Glutamatergic neuron (in vitro differentiated cells): ENCODE results near the gene MCCD1. TPM values are rescaled to one million over a fixed set of nuclear protein-coding genes. Genes with fewer than 3 reads are reported as not detected.

ENCODE experiments used
- DNase-seq: peaks from one replicate; pipeline ENCODE4 v3.0.0; 2022
- H3K27ac Mint-ChIP-seq: one replicate; pipeline ENCODE4 v1.8.0; 2020; ENCODE audit warnings: mild to moderate bottlenecking, mixed read lengths, inconsistent platforms; ENCODE audit not compliant: unreplicated experiment
- H3K27me3 Mint-ChIP-seq: one replicate; pipeline ENCODE4 v1.8.0; 2020; ENCODE audit warnings: mild to moderate bottlenecking, moderate library complexity, mixed read lengths, inconsistent platforms; ENCODE audit not compliant: unreplicated experiment
- H3K36me3 Mint-ChIP-seq: one replicate; pipeline ENCODE4 v1.8.0; 2020; ENCODE audit warnings: mild to moderate bottlenecking, mixed read lengths, inconsistent platforms; ENCODE audit not compliant: unreplicated experiment
- H3K4me1 Mint-ChIP-seq: one replicate; pipeline ENCODE4 v1.8.0; 2020; ENCODE audit warnings: mild to moderate bottlenecking, low read depth, mixed read lengths, inconsistent platforms; ENCODE audit not compliant: unreplicated experiment
- H3K4me3 Mint-ChIP-seq: one replicate; pipeline ENCODE4 v1.8.0; 2020; ENCODE audit warnings: mild to moderate bottlenecking, mixed read lengths, inconsistent platforms; ENCODE audit not compliant: unreplicated experiment
- H3K9me3 Mint-ChIP-seq: one replicate; pipeline ENCODE4 v1.8.0; 2020; ENCODE audit warnings: mild to moderate bottlenecking, moderate library complexity, mixed read lengths, inconsistent platforms; ENCODE audit not compliant: unreplicated experiment
- total RNA-seq: library from RNA; stranded (reverse); fragmentation: NEBNext Ultra II Directional; extraction: Animal tissue kit (Norgen Biotek cat#: 25700); gene quantifications from one replicate; pipeline ENCODE4 v1.2.1, GENCODE V29; 2021; ENCODE audit not compliant: unreplicated experiment
- TF ChIP-seq, protein P1 (sequence below): fragments of 200-600 bp; sonication (generic); IDR thresholded peaks from one replicate; pipeline ENCODE4 v1.5.0; 2021; ENCODE audit not compliant: partially characterized antibody, unreplicated experiment

The MCCD1 gene
- total RNA-seq, 1 donor from 2014 or later: not detected

DNA sequence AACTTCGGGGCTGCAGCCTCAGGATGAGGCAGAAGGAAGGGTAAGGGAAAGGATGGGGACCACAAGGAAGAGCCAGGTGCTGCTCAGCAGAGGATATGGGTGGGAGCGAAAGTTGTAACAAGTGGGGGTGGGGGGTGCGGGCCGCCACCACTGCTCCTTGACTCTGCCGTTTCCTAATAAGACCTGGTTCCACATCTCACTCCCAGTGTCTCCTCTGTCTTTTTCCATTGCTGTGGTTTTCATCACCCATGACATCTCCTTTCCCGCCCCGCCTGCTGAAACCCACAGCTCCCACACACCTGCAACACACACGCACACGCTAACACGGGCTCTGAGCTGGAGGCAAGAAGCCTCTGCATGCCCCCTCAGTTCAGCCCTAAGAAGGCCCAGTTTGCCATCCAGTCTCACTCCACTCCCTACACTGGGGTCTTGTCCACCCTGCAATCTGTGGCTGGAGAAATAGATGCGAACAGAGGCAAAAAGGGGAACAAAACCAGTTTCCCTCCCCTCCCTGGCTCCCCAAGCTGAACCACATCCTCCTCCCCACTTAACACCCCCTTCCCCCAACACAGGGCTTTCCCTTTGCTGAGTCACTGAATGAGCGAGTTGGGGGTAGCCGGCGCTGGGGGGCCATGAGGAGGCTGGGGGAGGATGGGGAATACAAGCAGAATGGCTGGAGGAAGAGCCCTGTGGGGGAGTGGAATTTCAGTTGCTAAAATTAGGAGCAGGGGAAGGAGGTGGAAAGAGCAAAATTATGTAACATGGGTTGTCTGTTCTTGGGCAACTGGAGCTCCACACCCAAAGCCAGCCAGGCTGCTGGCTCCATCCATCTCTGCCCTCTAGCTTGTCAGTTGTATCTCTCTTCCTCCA lies 30.1 kb downstream of the MCCD1 start:
- TF ChIP-seq, protein P1, sequence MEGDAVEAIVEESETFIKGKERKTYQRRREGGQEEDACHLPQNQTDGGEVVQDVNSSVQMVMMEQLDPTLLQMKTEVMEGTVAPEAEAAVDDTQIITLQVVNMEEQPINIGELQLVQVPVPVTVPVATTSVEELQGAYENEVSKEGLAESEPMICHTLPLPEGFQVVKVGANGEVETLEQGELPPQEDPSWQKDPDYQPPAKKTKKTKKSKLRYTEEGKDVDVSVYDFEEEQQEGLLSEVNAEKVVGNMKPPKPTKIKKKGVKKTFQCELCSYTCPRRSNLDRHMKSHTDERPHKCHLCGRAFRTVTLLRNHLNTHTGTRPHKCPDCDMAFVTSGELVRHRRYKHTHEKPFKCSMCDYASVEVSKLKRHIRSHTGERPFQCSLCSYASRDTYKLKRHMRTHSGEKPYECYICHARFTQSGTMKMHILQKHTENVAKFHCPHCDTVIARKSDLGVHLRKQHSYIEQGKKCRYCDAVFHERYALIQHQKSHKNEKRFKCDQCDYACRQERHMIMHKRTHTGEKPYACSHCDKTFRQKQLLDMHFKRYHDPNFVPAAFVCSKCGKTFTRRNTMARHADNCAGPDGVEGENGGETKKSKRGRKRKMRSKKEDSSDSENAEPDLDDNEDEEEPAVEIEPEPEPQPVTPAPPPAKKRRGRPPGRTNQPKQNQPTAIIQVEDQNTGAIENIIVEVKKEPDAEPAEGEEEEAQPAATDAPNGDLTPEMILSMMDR: no peak
- Mint-ChIP-seq H3K4me1 (peaks cover 4% of the 10 kb centered on the region), H3K27ac (no peak overlapping the region), H3K36me3 (peaks cover 4% of the 10 kb centered on the region), H3K27me3 (peaks cover 3% of the 10 kb centered on the region), H3K4me3 (peak overlapping the region; percentile 5), H3K9me3 (peaks cover 6% of the 10 kb centered on the region)
- DNase-seq: no peak

DNA sequence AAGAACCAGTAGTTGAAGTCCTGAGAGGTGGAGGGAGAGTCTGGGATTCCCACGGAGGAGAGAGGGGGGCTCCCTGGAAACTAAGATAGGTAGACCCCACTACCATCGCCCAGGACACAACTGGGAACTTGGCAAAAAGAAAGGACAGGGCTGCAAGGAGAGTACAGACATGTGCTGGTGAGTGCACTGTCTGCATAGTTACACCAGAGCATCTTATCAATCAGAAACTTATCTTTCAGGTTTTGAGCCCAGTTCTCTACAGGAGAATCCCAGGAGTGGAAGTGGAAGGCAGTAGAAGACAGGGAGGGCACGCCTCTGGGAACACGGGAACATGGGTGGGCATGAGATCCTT lies 30.8 kb downstream of the MCCD1 start:
- peaks cover 6% of the 10 kb centered on the region for H3K9me3 Mint-ChIP-seq
- H3K36me3 Mint-ChIP-seq: peaks cover 4% of the 10 kb centered on the region
- TF ChIP-seq, protein P1: no peak
- H3K4me3 Mint-ChIP-seq: peak overlapping the region; percentile 5
- DNase-seq: no peak
- peaks cover 4% of the 10 kb centered on the region for H3K4me1 Mint-ChIP-seq
- H3K27ac Mint-ChIP-seq: no peak overlapping the region
- peaks cover 3% of the 10 kb centered on the region for H3K27me3 Mint-ChIP-seq

DNA sequence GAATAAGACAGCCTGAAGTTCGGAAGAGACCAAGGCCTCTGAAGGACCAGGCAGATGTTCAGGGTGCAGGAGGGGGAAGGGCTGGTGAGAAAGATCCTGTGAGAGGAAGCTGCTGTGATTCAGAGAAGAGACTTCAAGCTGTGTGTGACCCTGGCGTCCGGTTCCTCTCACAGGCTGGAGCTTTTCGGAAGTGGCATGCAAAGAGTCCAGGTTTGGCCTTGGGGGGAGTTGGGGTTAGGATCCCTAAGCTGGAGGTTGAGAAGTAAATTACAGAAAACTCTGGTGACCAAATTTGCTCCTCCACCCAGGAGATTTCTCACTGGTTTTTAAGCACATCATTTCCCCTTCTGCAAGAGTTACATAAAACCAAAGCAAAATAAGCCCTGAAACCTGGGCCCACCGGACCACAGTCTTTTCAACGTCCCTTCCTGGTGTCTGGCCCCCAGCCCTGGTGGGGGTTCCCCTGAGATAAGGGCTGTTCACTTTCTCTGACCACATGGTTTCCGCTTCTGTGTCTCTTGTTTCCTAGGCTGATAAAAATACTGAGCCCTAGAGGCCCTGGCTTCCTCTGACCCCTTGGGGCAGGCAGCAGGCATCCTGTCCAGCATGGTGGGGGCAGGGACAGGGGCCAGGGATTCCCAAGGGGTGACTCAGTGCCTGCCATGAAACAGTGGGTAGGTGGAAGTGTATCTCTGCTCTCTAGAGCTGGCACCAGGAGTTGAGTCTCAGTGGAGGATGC lies 31.4 kb downstream of the MCCD1 start:
- Mint-ChIP-seq H3K36me3 (peaks cover 4% of the 10 kb centered on the region), H3K27me3 (peaks cover 3% of the 10 kb centered on the region), H3K4me1 (peaks cover 4% of the 10 kb centered on the region), H3K9me3 (peaks cover 6% of the 10 kb centered on the region), H3K27ac (no peak overlapping the region), H3K4me3 (peak overlapping the region; percentile 5)
- no peak for DNase-seq
- TF ChIP-seq, protein P1: no peak

DNA sequence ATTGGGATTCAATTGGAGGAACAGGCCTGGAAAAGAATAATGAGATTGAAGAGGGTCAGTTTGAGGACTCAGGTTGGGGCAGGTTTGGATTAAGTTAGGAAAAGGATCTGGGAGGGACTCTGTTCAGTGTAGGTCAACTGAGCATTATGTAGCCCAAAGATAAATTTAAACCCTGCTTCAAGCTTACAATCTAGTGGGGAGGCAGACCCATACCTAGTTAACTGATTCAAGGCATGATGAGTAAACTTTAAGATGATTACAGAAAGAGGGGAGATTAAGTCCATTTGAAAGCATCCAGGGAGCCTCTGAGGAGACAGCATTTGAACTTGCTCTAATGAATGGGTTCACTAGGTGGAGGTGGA lies 31.9 kb downstream of the MCCD1 start:
- peaks cover 4% of the 10 kb centered on the region for H3K4me1 Mint-ChIP-seq
- no peak overlapping the region for H3K27ac Mint-ChIP-seq
- peaks cover 4% of the 10 kb centered on the region for H3K36me3 Mint-ChIP-seq
- DNase-seq: no peak
- H3K9me3 Mint-ChIP-seq: peaks cover 6% of the 10 kb centered on the region
- no peak overlapping the region for H3K4me3 Mint-ChIP-seq
- TF ChIP-seq, protein P1: no peak
- H3K27me3 Mint-ChIP-seq: peaks cover 3% of the 10 kb centered on the region
